Measurements from ENCODE around the gene TMCC1.
A peak's percentile ranks its signal among the peaks of the same experiment; 100 is the strongest.
"Not testable (repeated sequence)": the region's sequence is repeated elsewhere in the genome, so short reads cannot be mapped to it uniquely, and the experiment has no call there.

Gene TMCC1

DNA sequence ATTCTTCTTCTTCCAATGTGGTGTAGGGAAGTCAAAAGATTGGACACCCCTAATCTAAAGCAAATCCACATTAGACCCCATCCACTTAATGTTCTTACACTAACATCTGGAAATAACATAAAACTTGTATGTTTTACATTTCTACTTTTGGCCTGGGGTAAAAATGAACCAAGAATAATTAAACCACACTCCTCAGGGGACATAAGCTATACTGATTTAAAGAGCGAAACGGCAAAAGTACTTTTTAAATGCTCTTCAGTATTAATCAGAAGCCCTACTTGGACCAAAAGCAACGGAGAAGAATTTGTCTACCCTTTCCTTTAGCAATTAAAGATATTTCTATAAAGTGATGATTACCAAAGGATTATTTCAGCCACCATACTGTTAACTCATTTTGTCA is 123.9 kb downstream of the TMCC1 start:
- Histone ChIP-seq H3K27ac (no peak overlapping the region), H4K20me1 (peaks cover 0 to 90% (median 0%) of the 10 kb centered on the region in 11 experiments; a peak in 8 of 22 replicates), H3K4me2 (0 out of 22 replicates have a peak overlapping the region, but pooled peaks of 1 of the 11 experiments have one; percentile 4), H3K9ac (no peak overlapping the region), H3K4me1 (peaks cover 0 to 4% (median 1%) of the 10 kb centered on the region in 10 experiments; a peak in 4 of 20 replicates), H3K9me3 (replicated peaks in 1 of 11) (no peaks in the 10 kb centered on the region), H3K4me3 (no peak overlapping the region), H3K36me3 (peaks cover 0 to 47% (median 3%) of the 10 kb centered on the region in 11 experiments; a peak in 10 of 22 replicates), H3K27me3 (no peaks in the 10 kb centered on the region)
- TF ChIP-seq Cebpa-rat (IDR thresholded peaks at IDR 0.05): no peak

DNA sequence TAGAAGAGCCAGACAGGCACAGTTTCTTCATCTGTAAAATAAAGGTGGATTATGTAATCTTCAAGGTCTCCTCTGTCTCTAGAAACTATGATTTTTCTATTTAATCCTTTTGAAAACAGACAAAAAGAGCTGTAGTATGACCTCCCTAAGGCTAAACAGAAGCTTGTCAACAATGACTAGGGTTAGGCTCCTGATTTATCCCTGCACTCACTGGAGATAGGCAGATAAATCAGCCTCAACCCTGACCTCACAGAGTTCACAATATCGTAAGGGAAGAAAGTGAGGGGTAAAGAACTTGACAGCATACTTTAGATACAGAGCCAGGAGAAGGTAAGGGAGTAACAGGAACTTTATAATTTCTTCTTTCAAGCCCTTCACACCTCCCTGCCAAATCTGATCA is 124.8 kb downstream of the TMCC1 start:
- no peak overlapping the region for H3K9ac ChIP-seq
- no peak overlapping the region for H3K27ac ChIP-seq
- H3K9me3 ChIP-seq (replicated peaks in 1 of 11): no peaks in the 10 kb centered on the region
- no peak overlapping the region for H3K4me2 ChIP-seq
- no peak overlapping the region for H3K4me3 ChIP-seq
- no peaks in the 10 kb centered on the region for H3K27me3 ChIP-seq
- peaks cover 0 to 43% (median 3%) of the 10 kb centered on the region in 11 experiments; a peak in 10 of 22 replicates for H3K36me3 ChIP-seq
- no peak for TF ChIP-seq Cebpa-rat (IDR thresholded peaks at IDR 0.05)
- H4K20me1 ChIP-seq: peaks cover 0 to 89% (median 0%) of the 10 kb centered on the region in 11 experiments; a peak in 7 of 22 replicates
- H3K4me1 ChIP-seq: peaks cover 0 to 4% (median 0%) of the 10 kb centered on the region in 10 experiments; a peak in 1 of 20 replicates

DNA sequence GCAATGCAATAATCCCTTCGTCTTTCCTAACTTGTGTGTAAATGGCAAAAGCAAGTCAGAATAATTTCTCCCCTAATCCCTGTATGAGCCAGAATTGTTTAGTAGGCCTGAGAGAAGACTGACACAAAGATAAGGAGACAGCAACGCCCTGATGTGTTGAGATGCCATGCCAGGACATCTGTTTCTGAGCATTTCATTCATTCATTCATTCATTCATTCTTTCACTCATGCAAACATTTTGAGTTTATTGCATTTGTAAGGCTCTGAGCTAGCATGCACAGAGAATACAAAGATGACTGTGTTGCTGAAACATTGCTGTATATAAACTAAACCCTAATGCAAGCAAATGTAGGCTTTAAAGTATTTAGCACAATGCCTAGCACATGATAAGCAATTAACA is 127.4 kb downstream of the TMCC1 start:
- Histone ChIP-seq H3K9me3 (replicated peaks in 1 of 11) (peaks cover 0 to 6% (median 5%) of the 10 kb centered on the region in 11 experiments; a peak in 10 of 22 replicates), H3K27me3 (no peaks in the 10 kb centered on the region), H4K20me1 (peaks cover 0 to 70% (median 0%) of the 10 kb centered on the region in 11 experiments; a peak in 6 of 22 replicates), H3K36me3 (peaks cover 0 to 42% (median 5%) of the 10 kb centered on the region in 11 experiments; a peak in 10 of 22 replicates), H3K4me3 (no peak overlapping the region), H3K4me1 (peaks cover 0 to 4% (median 0%) of the 10 kb centered on the region in 10 experiments; a peak in 1 of 20 replicates), H3K9ac (no peak overlapping the region), H3K4me2 (no peak overlapping the region), H3K27ac (no peak overlapping the region)
- no peak for TF ChIP-seq Cebpa-rat (IDR thresholded peaks at IDR 0.05)

DNA sequence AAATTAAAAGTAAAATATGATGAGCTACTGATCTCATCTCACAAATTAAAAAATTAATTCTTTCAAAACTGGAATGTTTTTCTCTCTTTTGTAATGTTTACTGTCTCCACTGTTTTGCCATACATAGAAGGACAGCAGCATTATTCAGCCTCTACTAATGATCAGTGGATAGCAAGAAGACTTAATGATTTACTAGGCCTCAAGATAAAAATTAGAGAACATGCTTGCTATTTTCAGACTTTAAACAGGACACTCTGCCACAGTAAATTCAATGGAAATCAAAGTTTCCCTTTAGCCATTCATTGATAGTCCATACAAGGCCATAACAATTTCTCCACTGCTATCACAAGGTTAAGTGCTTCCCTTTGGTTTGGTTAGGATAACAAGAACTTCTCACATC is 129.4 kb downstream of the TMCC1 start:
- no peak overlapping the region for H3K9ac ChIP-seq
- peaks cover 0 to 15% (median 8%) of the 10 kb centered on the region in 11 experiments; a peak in 11 of 22 replicates for H3K9me3 ChIP-seq (replicated peaks in 1 of 11)
- peaks cover 0 to 50% (median 0%) of the 10 kb centered on the region in 11 experiments; a peak in 6 of 22 replicates for H4K20me1 ChIP-seq
- TF ChIP-seq Cebpa-rat (IDR thresholded peaks at IDR 0.05): no peak
- peaks cover 0 to 34% (median 4%) of the 10 kb centered on the region in 11 experiments; a peak in 7 of 22 replicates for H3K36me3 ChIP-seq
- H3K4me1 ChIP-seq: no peaks in the 10 kb centered on the region
- H3K4me3 ChIP-seq: no peak overlapping the region
- H3K4me2 ChIP-seq: no peak overlapping the region
- no peaks in the 10 kb centered on the region for H3K27me3 ChIP-seq
- no peak overlapping the region for H3K27ac ChIP-seq

DNA sequence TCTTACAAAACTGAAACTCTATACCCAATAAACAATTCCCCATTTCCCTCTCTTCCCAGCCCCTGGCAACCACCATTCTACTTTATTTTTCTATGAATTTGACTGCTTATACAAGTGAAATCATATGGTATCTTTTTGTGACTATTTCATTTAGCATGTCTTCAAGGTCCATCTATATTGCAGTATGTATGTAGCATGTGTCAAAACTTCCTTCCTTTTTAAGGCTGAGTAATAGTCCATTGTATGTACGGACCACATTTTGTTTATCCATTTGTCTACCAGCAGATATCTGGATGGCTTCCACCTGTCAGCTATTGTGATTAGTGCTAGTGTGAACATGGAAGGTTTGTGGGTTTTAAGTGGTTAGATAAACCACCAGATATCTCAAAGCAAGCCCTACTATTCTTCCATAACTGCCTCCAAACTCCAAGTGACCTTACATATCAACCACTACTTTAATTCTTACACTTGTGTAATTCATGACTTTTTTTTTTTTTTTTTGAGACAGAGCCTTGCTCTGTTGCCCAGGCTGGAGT is 134.7 kb downstream of the TMCC1 start:
- peaks cover 0 to 13% (median 0%) of the 10 kb centered on the region in 10 experiments; a peak in 3 of 20 replicates for H3K4me1 ChIP-seq
- H3K9me3 ChIP-seq (replicated peaks in 1 of 11): peaks cover 14 to 27% (median 18%) of the 10 kb centered on the region in 11 experiments
- no peak overlapping the region for H3K4me3 ChIP-seq
- H3K27me3 ChIP-seq: no peaks in the 10 kb centered on the region
- peaks cover 0 to 38% (median 11%) of the 10 kb centered on the region in 11 experiments; a peak in 11 of 22 replicates for H3K36me3 ChIP-seq
- H3K4me2 ChIP-seq: no peak overlapping the region
- peaks cover 0 to 32% (median 0%) of the 10 kb centered on the region in 11 experiments; a peak in 5 of 22 replicates for H4K20me1 ChIP-seq
- H3K27ac ChIP-seq: no peak overlapping the region
- H3K9ac ChIP-seq: no peak overlapping the region
- no peak for TF ChIP-seq Cebpa-rat (IDR thresholded peaks at IDR 0.05)

DNA sequence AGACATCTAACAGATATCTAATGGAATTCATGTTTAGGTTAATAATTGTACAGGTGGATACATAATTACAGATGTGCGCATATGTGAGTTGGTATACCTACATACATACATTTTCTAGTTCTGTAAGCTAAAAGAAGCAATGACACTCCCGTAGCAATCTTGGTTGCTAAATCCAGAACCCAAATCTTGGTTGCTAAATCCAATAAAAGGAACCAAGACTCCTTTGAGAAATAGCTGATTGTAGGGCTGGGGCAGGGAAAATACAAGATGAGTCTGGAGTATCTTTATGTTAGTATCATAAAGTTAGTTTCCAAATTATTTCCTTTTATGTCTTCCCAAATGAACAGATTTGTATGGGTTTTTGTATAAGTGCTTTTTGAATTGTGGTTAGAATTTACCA is 135.2 kb downstream of the TMCC1 start:
- Histone ChIP-seq H3K4me1 (peaks cover 0 to 13% (median 0%) of the 10 kb centered on the region in 10 experiments; a peak in 3 of 20 replicates), H3K9me3 (replicated peaks in 1 of 11) (peaks cover 19 to 32% (median 23%) of the 10 kb centered on the region in 11 experiments), H3K27ac (no peak overlapping the region), H3K4me3 (no peak overlapping the region), H3K27me3 (no peaks in the 10 kb centered on the region), H3K36me3 (peaks cover 0 to 43% (median 12%) of the 10 kb centered on the region in 11 experiments; a peak in 11 of 22 replicates), H3K9ac (no peak overlapping the region), H3K4me2 (no peak overlapping the region), H4K20me1 (peaks cover 0 to 30% (median 0%) of the 10 kb centered on the region in 11 experiments; a peak in 5 of 22 replicates)
- TF ChIP-seq Cebpa-rat (IDR thresholded peaks at IDR 0.05): no peak

DNA sequence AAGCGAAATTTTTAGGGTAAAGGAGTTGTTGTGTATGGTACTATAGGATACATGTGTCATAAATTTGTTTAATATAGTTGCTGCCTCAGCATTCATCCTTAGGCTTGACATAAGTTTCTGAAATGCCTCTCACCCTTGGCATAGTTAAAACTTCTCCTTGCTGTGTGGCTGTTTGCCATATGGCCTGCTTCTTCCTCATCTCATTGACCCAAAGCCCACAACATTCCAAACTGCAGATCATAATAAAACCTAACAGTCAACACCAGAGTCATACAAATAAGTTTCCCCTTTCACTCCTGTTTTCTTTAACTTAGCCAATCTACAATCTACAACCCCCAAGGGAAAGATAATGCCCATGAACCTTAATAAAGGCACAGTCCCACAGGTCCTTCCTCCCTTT is 136.6 kb downstream of the TMCC1 start:
- H4K20me1 ChIP-seq: peaks cover 0 to 30% (median 0%) of the 10 kb centered on the region in 11 experiments; a peak in 5 of 22 replicates
- H3K9me3 ChIP-seq (replicated peaks in 1 of 11): peaks cover 33 to 45% (median 37%) of the 10 kb centered on the region in 11 experiments
- TF ChIP-seq Cebpa-rat (IDR thresholded peaks at IDR 0.05): no peak
- no peak overlapping the region for H3K4me3 ChIP-seq
- H3K4me2 ChIP-seq: peak overlapping the region in 1 of 11 experiments; percentile 30; a peak in 2 of 22 replicates
- H3K27me3 ChIP-seq: no peaks in the 10 kb centered on the region
- peaks cover 0 to 13% (median 0%) of the 10 kb centered on the region in 10 experiments; a peak in 3 of 20 replicates for H3K4me1 ChIP-seq
- H3K27ac ChIP-seq: no peak overlapping the region
- peaks cover 11 to 58% (median 18%) of the 10 kb centered on the region in 11 experiments; a peak in 16 of 22 replicates for H3K36me3 ChIP-seq
- H3K9ac ChIP-seq: no peak overlapping the region

DNA sequence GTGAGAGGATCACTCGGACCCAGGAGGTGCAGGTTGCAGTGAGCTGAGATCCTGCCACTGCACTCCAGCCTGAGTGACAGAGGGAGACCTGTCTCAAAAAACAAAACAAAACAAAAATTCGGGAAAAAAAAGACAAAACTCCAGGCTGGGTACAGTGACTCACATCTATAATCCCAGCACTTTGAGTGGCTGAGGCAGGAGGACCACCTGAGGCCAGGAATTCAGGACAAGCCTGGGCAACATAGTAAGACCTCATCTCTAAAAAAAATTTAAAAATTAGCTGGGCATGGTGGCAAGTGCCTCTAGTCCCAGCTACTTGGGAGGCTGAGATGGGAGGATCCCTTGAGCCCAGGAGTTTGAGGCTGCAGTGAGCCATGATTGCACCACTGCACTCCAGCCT is 142.4 kb downstream of the TMCC1 start:
- H3K9me3 ChIP-seq (replicated peaks in 1 of 11): peaks cover 19 to 42% (median 32%) of the 10 kb centered on the region in 11 experiments
- H3K36me3 ChIP-seq: peaks cover 0 to 47% (median 12%) of the 10 kb centered on the region in 11 experiments; a peak in 15 of 22 replicates
- H3K4me2 ChIP-seq, H3K27me3 ChIP-seq, H3K4me1 ChIP-seq, H3K9ac ChIP-seq, H3K27ac ChIP-seq, H3K4me3 ChIP-seq: not testable (repeated sequence)
- H4K20me1 ChIP-seq: peaks cover 0 to 51% (median 0%) of the 10 kb centered on the region in 11 experiments; a peak in 2 of 22 replicates

DNA sequence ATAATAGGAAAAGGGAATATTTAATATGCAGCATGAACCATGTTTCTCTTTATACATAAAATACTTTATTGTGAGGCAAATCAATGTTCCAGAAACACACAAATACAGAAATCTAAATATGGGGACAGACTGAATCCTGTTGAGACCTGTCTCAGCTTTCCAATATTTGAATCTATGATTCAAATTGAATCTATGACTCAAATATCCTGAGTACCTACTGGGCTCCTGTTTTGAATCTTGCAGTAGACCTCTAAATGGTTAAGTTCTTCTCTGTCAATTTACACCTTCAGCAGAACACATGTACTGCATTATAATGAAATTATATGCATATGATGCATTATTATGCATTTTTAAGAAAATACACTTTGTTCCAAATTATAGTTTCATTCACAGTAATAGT is 143.8 kb downstream of the TMCC1 start:
- Histone ChIP-seq H3K36me3 (peaks cover 0 to 36% (median 12%) of the 10 kb centered on the region in 11 experiments; a peak in 14 of 22 replicates), H3K4me3 (no peak overlapping the region), H3K9ac (no peak overlapping the region), H3K27ac (no peak overlapping the region), H3K4me2 (no peak overlapping the region), H3K27me3 (no peaks in the 10 kb centered on the region), H4K20me1 (peaks cover 0 to 61% (median 0%) of the 10 kb centered on the region in 11 experiments; a peak in 6 of 22 replicates), H3K4me1 (peaks cover 0 to 10% (median 0%) of the 10 kb centered on the region in 10 experiments; a peak in 1 of 20 replicates), H3K9me3 (replicated peaks in 1 of 11) (peaks cover 17 to 35% (median 26%) of the 10 kb centered on the region in 11 experiments)
- TF ChIP-seq Cebpa-rat (IDR thresholded peaks at IDR 0.05): no peak

All from BLaER1 treated with 17β-estradiol and CSF1 and Interleukin-3, amounts not matched to agents 10 nM and 100 nM (cell line).